Left forelimb (tissue), 1 donor: ENCODE measurements around the gene PRAMEF13.
"Not testable (repeated sequence)": the region's sequence is repeated elsewhere in the genome, so short reads cannot be mapped to it uniquely, and the experiment has no call there.

Experiments
- DNase-seq: peaks from one replicate; pipeline ENCODE4 v3.0.0-alpha.2; 2018; ENCODE audit warnings: low spot score

PRAMEF13 gene, protein sequence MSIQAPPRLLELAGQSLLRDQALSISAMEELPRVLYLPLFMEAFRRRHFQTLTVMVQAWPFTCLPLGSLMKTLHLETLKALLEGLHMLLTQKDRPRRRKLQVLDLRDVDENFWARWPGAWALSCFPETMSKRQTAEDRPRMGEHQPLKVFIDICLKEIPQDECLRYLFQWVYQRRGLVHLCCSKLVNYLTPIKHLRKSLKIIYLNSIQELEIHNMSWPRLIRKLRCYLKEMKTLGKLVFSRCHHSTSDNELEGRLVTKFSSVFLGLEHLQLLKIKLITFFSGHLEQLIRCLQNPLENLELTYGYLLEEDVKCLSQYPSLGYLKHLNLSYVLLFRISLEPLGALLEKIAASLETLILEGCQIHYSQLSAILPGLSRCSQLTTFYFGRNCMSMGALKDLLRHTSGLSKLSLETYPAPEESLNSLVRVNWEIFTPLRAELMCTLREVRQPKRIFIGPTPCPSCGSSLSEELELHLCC

DNA sequence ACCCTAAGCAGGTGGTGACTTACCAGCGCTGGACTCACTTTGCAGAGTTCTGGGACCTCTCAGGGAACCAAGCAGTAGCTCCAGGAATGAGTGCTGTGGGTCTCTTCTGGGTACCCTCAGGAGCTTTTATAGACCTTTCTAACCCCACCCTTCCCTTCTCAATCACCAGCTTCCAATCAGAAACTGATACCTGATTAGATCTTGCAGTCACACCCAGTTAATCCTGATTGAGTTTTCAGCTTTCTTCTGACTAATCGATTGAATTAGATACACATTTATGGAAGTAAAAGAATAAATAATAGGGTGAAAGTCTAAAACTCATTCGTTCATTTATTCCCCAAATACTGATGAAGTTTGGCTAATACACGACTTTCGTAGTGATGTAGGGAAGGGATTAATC, at the start of gene PRAMEF13:
Gene PRAMEF13 (minus strand): TSS at position 101 of the 400 bp plus-strand sequence. CDS start 1,820 bp downstream, outside the sequence.
- DNase-seq, result not testable (repeated sequence)

GRCh38 chr1:13247122-13247521, 45.9 kb upstream of the PRAMEF13 start:
- DNase-seq, result not testable (repeated sequence)

DNA sequence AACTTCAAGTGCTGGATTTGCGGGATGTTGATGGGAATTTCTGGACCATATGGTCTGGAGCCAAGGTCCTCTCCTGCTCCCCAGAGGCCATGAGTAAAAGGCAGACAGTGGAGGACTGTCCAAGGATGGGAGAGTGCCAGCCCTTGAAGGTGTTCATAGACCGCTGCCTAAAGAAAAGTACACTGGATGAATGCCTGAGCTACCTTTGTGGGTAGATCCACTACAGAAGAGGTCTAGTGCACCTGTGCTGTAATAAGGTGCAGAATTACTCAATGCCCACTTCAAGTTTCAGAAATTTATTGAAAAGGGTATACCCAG, 45.3 kb upstream of the PRAMEF13 start:
- DNase-seq, result not testable (repeated sequence)

DNA sequence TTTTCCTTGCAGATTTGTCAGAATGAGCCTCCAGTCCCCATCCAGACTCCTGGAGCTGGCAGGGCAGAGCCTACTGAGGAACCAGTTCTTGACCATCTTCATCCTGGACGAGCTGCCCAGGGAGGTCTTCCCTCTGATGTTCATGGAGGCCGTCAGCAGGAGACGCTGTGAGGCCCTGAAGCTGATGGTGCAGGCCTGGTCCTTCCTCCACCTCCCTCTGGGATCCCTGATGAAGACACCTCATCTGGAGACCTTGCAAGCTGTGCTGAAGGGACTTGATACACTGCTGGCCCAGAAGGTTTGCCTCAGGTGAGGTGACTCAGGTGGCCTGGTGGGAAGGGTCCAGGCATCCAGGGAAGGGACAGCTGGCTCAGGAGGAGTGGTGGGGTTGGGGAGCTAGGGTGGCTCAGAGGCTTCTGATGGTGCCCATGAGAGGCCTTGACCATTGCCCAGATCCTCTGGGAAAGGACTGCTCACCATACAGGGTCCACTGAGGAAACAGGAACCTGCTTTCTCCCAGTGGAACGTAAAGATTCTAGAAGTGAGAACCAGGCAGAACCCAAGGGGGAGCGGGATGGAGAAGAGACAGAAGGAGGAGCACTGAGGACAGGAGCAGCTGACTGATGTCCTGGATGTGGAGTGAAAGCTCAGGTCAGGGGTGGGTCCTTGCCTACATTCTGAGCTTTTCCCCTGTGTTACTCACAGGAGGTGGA, 44.8 kb upstream of the PRAMEF13 start:
- not testable (repeated sequence) for DNase-seq

DNA sequence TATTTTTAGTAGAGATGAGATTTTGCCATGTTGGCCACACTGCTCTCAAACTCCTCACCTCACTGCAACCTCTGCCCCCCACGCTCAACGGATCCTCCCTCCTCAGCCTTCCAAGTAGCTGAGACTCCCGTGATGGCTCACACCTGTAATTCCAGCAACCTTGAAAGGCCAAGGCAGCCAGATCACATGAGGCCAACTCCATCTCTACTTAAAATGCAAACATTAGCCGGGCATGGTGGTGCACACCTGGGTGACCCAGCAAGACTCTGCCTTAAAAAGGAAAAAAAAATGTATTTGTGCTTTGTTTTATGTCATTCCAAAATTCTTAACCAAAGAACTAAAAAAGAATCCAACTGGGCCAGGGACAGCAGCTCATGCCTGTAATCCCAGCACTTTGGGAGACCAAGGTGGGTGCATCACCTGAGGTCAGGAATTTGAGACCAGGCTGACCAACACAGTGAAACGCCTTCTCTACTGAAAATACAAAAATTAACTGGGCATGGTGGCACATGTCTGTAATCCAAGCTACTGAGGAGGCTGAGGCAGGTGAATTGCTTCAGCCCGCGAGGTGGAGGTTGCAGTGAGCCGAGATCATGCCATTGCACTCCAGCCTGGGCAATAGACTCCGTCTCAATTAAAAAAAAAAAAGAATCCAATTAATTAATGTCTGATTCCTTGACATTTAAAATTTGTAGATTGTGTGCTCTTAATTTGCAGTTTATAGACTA, 42.5 kb upstream of the PRAMEF13 start:
- DNase-seq, result not testable (repeated sequence)

GRCh38 chr1:13239633-13240032, 38.4 kb upstream of the PRAMEF13 start:
- not testable (repeated sequence) for DNase-seq

- not testable (repeated sequence) for DNase-seq
Observed at GRCh38 chr1:13237572-13237971, 36.4 kb upstream of the PRAMEF13 start.

GRCh38 chr1:13234057-13234456, 32.8 kb upstream of the PRAMEF13 start:
- DNase-seq, result not testable (repeated sequence)

- not testable (repeated sequence) for DNase-seq
Observed at GRCh38 chr1:13232056-13232455, 30.8 kb upstream of the PRAMEF13 start.

GRCh38 chr1:13231061-13231750, 30.0 kb upstream of the PRAMEF13 start:
- not testable (repeated sequence) for DNase-seq

DNA sequence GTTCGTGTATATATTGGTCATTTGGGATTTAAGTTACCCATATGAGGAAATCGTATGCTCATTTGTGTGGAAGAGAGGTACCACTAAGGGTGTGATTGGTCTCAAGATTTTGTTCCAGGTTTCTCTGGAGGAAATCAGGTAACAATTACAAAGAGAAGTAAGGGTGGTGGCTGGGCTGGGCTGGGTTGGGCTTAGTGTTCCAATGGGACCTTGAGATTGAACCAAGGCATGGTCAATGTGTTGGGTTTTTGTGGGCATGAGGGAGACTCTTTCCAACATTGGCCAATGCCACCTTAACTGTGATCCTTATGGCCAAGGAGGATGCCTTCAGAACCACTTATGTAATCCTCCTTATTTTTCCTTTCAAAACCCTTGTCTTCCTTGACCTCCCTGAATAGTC, 29.4 kb upstream of the PRAMEF13 start:
- not testable (repeated sequence) for DNase-seq

GRCh38 chr1:13230096-13230495, 28.9 kb upstream of the PRAMEF13 start:
- not testable (repeated sequence) for DNase-seq

DNA sequence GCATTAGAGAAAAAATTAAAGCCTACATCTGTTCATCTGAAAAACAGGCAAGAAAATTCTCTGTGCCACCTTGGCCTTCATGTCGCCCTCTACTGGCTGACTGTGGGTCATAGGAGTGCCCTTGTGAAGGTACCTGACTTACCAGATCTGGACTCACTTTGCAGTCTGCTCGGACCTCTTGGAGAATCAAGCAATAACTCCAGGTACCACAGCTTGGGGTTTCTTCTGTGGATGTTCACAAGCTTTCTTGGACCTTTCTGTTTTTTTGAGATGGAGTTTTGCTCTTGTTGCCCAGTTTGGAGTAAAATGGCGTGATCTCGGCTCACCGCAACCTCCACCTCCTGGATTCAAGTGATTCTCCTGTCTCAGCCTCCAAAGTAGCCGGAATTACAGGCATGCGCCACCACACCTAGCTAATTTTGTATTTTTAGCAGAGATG, 27.2 kb upstream of the PRAMEF13 start:
- DNase-seq, result no peak

GRCh38 chr1:13227271-13228055, 26.3 kb upstream of the PRAMEF13 start:
- DNase-seq, result not testable (repeated sequence)

DNA sequence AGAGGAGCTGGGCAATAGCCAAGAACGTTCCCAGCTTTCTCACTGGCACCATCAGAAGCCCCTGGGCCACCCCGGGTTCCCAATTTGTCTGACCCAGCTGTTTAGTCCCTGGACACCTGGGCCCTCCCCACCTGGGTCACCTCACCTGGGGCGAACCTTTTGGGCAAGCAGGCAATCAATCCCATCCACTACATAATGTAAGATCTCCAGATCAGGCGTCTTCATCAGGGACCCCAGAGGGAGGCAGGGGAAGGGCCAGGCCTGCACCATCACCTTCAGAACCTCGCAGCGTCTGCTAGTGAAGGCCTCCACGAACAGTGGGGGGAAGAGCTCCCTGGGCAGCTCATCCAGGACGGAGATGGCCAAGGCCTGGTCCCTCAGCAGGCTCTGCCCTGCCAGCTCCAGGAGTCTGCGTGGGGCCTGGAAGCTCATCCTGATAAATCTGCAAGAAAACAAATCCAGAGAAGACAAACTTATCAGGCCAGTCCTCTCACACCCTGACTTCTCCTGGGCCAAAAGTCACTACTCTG, 24.5 kb upstream of the PRAMEF13 start, which contains the start of gene PRAMEF18:
Gene PRAMEF18 (minus strand): TSS at position 480 of the 530 bp plus-strand sequence. CDS start 48 bp downstream, at position 432.
- DNase-seq, result not testable (repeated sequence)

DNA sequence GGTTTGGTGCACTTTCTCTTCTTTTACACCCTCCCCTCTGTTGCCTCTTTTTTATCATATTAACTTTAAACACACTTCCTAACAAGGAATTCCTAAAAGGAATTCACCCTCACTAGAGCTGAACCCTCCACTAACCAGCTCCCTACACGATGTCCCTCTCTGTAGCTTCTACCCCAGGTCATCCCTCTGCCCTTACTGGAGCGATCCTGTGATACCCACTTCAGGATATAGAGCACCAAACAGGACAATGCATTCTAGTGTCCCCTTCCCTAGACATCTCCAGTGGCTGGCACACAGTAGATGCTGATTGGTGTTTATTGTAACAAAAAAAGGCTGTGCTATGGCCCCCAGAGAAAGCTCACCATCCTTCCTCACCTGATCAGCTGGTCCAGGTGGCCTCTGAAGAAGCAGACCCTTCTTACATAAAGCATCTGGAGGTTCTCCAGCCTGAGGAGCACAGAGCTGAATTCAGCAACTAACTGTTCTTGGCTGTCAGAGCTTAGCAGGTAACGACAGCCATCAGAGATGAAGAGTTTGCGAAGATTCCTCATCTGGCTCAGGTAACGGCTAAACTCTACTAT, 23.4 kb upstream of the PRAMEF13 start:
- no peak for DNase-seq

- DNase-seq, result not testable (repeated sequence)
Observed at GRCh38 chr1:13222788-13223187, 21.6 kb upstream of the PRAMEF13 start.

GRCh38 chr1:13219203-13219602, 18.0 kb upstream of the PRAMEF13 start:
- not testable (repeated sequence) for DNase-seq

GRCh38 chr1:13216619-13217018, 15.4 kb upstream of the PRAMEF13 start:
- DNase-seq, result not testable (repeated sequence)

DNA sequence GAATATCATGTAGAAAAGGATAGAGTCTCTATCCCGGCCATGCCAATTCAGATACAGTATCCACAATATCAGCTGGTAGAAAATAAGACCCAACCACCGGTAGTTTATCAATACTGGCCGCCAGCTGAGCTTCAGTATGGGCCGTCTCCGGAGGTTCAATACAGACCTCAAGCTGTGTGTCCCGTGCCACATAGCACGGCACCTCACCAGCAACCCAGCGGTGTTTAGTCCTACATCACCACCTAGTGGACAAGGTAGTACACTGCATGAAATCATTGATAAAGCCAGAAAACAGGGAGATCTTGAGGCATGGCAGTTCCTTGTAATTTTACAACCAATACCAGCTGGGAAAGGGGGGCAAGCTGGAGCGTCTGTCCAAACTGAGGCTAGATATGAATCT, 7.5 kb upstream of the PRAMEF13 start:
- DNase-seq, result not testable (repeated sequence)
